Lower lobe of right lung (tissue), 2 donors: ENCODE results near the gene RORC. TPM values are rescaled to one million over a fixed set of nuclear protein-coding genes. Genes with fewer than 3 reads are reported as not detected.

Experiments
- ATAC-seq, 2 donors: fragments of 200-7000 bp; cut with Tn5 transposase; one replicate each; pipeline ENCODE4 v1.9.1; 2020 to 2022; ENCODE audit warnings: mild to moderate bottlenecking in 2 of 2, moderate library complexity in 2 of 2
- DNase-seq: peaks from one replicate; pipeline ENCODE4 v3.0.0-alpha.2; 2020
- H3K27ac ChIP-seq: fragments of 200-600 bp; one replicate; pipeline ENCODE4 v1.8.0; 2022
- H3K27me3 ChIP-seq: fragments of 200-600 bp; one replicate; pipeline ENCODE4 v1.8.0; 2022; ENCODE audit warnings: low read depth
- H3K36me3 ChIP-seq: fragments of 200-600 bp; one replicate; pipeline ENCODE4 v1.8.0; 2022; ENCODE audit warnings: mild to moderate bottlenecking
- H3K4me1 ChIP-seq: fragments of 200-600 bp; one replicate; pipeline ENCODE4 v1.8.0; 2022
- H3K4me3 ChIP-seq: fragments of 200-600 bp; one replicate; pipeline ENCODE4 v1.8.0; 2022; ENCODE audit warnings: mild to moderate bottlenecking
- H3K9me3 ChIP-seq: fragments of 200-600 bp; one replicate; pipeline ENCODE4 v1.8.0; 2022
- intact Hi-C: fragments of 100-400 bp; cut with DNase I; formaldehyde crosslinking; loops from one replicate; pipeline ENCODE4 v1.11.0; 2022
- total RNA-seq: library from RNA; stranded (reverse); fragmentation: NEBNext Ultra II Directional; extraction: Animal tissue kit (Norgen Biotek cat#: 25700); gene quantifications from one replicate; pipeline ENCODE4 v1.2.1, GENCODE V29; 2021
- TF ChIP-seq, protein P1 (sequence below): fragments of 200-600 bp; IDR thresholded peaks from one replicate; pipeline ENCODE4 v1.8.0; 2022; ENCODE audit warnings: antibody characterized with exemption, mild to moderate bottlenecking
- donor health status: DM: no; HTN: yes; CAD: no; lungs with severe emphysema.

RORC gene
- total RNA-seq, 1 donor from 2014 or later: 21.7 TPM

- intact Hi-C loops: no loop called here
- no peaks in the 10 kb centered on the region for H3K9me3 ChIP-seq
- DNase-seq (no peak), ATAC-seq (no peak)
- H3K4me3 ChIP-seq: no peak overlapping the region
- H3K27ac ChIP-seq: no peak overlapping the region
- no peaks in the 10 kb centered on the region for H3K27me3 ChIP-seq
- H3K4me1 ChIP-seq: no peaks in the 10 kb centered on the region
- TF ChIP-seq, protein P1, sequence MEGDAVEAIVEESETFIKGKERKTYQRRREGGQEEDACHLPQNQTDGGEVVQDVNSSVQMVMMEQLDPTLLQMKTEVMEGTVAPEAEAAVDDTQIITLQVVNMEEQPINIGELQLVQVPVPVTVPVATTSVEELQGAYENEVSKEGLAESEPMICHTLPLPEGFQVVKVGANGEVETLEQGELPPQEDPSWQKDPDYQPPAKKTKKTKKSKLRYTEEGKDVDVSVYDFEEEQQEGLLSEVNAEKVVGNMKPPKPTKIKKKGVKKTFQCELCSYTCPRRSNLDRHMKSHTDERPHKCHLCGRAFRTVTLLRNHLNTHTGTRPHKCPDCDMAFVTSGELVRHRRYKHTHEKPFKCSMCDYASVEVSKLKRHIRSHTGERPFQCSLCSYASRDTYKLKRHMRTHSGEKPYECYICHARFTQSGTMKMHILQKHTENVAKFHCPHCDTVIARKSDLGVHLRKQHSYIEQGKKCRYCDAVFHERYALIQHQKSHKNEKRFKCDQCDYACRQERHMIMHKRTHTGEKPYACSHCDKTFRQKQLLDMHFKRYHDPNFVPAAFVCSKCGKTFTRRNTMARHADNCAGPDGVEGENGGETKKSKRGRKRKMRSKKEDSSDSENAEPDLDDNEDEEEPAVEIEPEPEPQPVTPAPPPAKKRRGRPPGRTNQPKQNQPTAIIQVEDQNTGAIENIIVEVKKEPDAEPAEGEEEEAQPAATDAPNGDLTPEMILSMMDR: no peak
- H3K36me3 ChIP-seq: no peaks in the 10 kb centered on the region
These were observed 22.2 kb downstream of the RORC start for GRCh38 chr1:151809290-151809984.

DNA sequence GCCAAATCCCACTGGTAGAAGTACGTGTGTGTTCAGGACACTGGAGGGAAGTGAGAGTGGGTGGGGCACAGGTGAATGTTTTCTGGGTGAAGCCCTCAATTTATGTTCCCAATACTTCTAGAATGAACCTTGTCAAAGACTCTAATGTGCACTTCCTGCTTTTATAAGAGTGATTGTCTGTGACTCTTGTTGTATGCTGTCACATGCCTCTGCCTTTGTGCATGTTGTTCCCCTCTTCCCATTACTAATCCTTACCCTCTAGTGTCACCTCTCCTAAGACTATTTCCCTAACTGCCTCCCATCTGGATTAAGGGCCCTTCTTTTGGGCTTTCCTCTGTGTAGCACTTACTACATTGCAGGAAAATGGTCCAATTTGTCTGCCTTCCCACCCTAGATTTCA, 23.8 kb downstream of the RORC start:
- no peaks in the 10 kb centered on the region for H3K9me3 ChIP-seq

GRCh38 chr1:151807131-151807530, 24.5 kb downstream of the RORC start:
- no peaks in the 10 kb centered on the region for H3K9me3 ChIP-seq
- H3K4me3 ChIP-seq: no peak overlapping the region
- intact Hi-C loops: no loop called here
- H3K36me3 ChIP-seq: no peaks in the 10 kb centered on the region
- ATAC-seq (no peak), DNase-seq (no peak)
- TF ChIP-seq, protein P1: no peak
- H3K27ac ChIP-seq: no peak overlapping the region
- no peaks in the 10 kb centered on the region for H3K4me1 ChIP-seq
- no peaks in the 10 kb centered on the region for H3K27me3 ChIP-seq

More for the DNA sequence above, 23.8 kb downstream of the RORC start:
- no peaks in the 10 kb centered on the region for H3K27me3 ChIP-seq
- no peaks in the 10 kb centered on the region for H3K36me3 ChIP-seq
- intact Hi-C loops: no loop called here
- no peak for ATAC-seq
- TF ChIP-seq, protein P1: no peak
- no peaks in the 10 kb centered on the region for H3K4me1 ChIP-seq
- H3K27ac ChIP-seq: no peak overlapping the region
- DNase-seq: no peak
- H3K4me3 ChIP-seq: no peak overlapping the region

- Histone ChIP-seq H3K4me1 (no peaks in the 10 kb centered on the region), H3K27ac (no peak overlapping the region), H3K27me3 (no peaks in the 10 kb centered on the region), H3K36me3 (no peaks in the 10 kb centered on the region), H3K4me3 (no peak overlapping the region), H3K9me3 (no peaks in the 10 kb centered on the region)
- no peak for DNase-seq
- TF ChIP-seq, protein P1: no peak
- intact Hi-C loops: no loop called here
- ATAC-seq: no peak
These were observed 25.4 kb downstream of the RORC start for GRCh38 chr1:151806170-151806569.

DNA sequence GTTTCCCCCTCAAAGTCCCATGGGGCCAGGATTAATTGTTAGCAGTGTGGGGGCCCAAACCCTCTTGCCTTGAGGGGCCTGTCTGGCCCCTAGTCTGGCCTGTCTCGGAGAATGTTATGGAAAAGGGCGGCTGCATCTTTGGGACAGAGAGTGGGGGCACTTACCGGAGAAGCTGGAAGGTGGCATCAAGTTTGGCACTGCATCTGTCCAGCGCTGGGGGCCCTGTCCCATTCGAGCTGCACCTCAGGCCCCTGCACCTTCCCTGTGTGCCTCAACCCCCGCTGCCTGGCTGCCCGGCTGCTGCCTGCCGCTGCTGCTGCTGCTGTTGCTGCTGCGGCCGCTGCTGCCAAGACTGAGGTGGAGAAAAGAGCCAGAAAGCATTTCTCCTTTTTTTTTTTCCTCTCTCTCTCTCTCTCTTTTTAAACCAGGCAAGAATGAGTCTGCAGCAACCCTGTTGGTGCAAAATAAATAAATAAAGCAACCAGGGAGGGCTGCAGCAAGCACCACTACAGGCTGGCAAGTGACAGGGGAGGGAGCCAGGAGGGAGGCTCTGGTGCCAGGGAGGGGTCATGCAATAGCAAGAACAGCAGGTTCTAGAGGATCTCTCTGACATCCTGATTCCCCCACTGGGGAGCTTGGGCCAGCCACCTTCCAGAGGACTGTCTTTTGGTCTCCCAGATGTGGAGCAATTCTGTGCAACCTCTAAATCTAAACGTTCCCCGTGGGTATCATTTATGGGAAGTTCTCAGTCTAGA, 26.4 kb downstream of the RORC start, which contains the start of gene LINGO4:
Gene LINGO4 (minus strand): TSS at position 354 of the 755 bp plus-strand sequence. CDS start 2,715 bp downstream, outside the sequence.
- no peak for DNase-seq
- no peak within 1 kb of the TSS for H3K27ac ChIP-seq
- H3K9me3 ChIP-seq: no peaks in the 10 kb centered on the region
- no peaks in the 10 kb centered on the region for H3K27me3 ChIP-seq
- ATAC-seq: no peak
- no peaks in the 10 kb centered on the region for H3K4me1 ChIP-seq
- intact Hi-C loops: no loop called here
- TF ChIP-seq, protein P1: no peak
- no peaks in the 10 kb centered on the region for H3K36me3 ChIP-seq
- no peak within 1 kb of the TSS for H3K4me3 ChIP-seq
